KG1 (cell line): ENCODE results near the gene GDPD5.

Experiments
- DNase-seq: peaks from one replicate; lab custom pipeline; 2025; lab: John Stamatoyannopoulos, UW

GDPD5 gene

GRCh38 chr11:75490221-75491181, 35.2 kb downstream of the GDPD5 start:
- no peak for DNase-seq

DNA sequence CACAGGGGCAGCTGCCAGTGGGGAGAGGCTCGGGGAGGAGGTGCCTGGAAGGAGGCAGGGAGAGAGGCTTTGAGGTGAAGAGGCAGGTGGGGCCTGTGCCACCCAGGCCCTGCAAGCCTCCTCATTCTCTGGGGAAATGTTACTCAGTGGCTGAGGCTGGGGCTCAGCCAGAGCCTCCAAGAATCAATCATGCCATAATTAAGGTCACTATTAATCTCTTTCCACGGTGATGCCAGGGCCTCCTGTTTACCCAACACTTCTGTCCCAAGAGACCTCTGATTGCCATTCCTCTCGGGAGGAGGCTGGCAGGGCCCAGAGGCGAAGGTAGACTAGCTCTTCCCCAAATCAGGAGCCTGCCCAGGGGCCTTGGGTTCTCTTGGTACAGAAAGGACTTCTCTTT, 38.4 kb downstream of the GDPD5 start:
- DNase-seq = no peak

GRCh38 chr11:75485742-75486141, 40.0 kb downstream of the GDPD5 start:
- DNase-seq = no peak

GRCh38 chr11:75482931-75483469, 42.7 kb downstream of the GDPD5 start:
- no peak for DNase-seq

GRCh38 chr11:75481922-75482606, 43.7 kb downstream of the GDPD5 start:
- no peak for DNase-seq

- no peak for DNase-seq
Measured at GRCh38 chr11:75481223-75481921, 44.4 kb downstream of the GDPD5 start.

- DNase-seq = no peak
Measured at GRCh38 chr11:75480185-75481175, 45.3 kb downstream of the GDPD5 start.

DNA sequence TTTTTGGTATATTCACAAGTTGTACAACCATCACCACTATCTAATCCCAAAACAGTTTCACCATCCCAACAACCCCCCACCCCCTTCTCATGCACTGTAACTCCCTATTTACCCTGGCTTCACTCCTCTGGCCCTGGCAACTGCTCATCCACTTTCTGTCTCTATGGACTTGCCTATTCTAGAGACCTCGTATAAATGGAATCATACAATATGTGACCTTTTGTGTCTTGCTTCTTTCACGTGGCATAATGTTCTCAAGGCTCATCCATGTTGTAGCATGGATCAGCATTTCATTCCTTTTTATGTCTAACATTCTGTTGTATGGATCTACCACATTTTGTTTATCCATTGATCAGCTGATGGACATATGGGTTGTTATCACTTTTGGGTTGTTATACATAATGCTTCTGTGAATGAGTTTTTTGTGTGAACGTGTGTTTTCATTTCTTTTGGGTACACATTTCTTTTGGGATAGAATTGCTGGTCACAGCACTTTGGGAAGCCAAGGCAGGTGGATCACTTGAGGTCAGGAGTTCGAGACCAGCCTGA, 46.1 kb downstream of the GDPD5 start:
- no peak for DNase-seq

DNA sequence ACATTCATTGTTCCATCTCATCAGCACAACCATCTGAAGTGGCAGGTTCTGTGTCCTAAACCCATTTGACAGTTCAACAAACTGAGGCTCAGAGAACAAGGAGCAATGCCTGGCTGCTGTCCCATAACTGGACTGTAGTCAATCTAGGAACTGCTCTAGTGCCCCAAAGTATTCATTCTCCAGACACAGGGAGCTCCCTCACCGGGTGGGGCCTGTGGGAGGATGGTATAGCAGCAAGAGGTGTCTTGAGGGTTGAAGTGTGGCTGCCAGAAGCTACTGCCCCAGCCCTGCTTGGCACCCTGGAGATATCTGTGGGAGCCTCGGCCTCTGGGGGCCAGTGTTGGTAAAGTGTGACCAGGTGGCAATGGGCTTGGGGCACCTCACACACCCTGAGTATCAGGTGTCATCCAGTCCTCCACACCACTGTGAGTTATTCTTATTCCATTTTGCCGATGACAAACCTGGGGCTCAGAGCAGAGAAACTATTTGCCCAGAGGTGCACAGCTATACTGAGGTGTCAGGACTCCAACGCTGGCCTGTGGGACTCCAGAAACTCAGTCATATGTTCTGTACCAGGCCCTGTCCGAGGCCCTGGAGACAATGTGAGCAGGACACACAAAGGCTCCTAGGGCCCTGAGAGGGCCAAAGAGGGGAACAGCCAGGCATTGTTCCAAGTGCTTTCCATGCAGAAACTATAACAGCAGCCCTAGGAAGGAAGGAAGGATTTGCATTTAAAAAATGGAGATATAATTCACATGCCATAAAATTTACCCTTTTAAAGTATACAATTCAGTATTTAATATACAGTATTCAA, 46.8 kb downstream of the GDPD5 start:
- DNase-seq = no peak

- DNase-seq = no peak
Measured at GRCh38 chr11:75477614-75477935, 48.2 kb downstream of the GDPD5 start.

GRCh38 chr11:75476739-75477613, 48.8 kb downstream of the GDPD5 start:
- DNase-seq = no peak

DNA sequence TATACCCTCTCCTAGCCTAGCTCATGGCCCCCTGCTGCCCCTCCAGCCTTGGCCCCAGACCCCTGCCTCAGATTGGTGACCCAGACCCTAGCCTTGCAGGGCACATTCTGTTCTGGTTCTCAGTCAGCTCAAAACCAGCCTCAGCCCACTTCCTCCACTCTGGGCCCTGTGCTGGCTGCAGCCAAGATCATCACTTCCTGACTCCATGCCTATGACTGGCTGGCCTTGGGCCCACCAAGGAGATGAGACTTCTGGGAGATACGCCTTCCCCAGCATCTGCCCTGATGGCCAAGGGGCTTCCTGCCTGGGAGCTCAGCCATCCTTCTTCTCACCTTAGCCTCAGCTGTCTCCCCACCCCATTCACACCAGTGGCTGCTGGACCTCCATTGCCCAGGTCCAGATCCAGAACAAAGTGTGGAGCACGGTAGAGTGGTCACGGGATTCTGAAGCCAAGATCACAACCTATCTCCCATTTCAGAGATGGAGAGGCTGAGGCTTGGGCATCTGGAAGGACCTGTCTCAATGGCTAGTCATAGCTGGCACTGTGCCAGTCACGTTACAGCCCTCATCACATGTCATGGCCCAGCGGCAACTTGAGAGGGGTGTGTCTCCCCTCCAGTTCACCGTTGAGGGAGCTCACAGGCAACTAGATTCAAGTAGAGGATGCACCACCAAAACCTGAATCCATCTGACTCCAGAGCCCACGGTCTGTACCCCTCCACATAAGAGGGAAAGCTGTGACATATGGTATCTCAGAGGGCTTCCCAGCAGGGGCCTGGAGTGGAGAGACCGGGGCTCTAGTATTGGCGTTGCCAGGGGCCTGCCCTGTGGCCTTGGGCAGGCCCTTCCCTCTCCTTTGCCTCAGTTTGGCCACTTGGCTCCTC, 49.7 kb downstream of the GDPD5 start:
- DNase-seq = peak; percentile 15

GRCh38 chr11:75474878-75475766, 50.6 kb downstream of the GDPD5 start:
- DNase-seq = no peak

DNA sequence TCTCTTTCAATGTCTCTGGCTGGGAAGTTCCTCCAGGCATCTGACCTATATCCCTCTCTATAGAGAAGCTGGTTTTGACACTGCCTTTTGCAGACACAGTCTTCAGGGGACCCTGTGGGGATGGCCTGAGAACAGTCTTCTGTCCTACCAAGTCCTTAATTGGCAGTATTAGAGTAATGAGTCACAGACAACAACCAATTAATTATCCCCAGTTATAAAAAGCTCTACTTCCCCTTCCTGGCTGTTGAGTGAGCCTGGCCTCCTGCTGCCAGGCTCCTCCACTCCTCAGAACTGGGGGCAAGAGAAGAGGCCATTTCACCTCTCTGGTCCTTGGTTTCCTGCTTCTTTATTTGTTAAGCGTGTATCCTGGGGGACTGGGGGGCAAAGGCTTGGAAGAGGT, 51.5 kb downstream of the GDPD5 start:
- DNase-seq = peak; percentile 42

GRCh38 chr11:75473684-75474083, 52.1 kb downstream of the GDPD5 start:
- no peak for DNase-seq

DNA sequence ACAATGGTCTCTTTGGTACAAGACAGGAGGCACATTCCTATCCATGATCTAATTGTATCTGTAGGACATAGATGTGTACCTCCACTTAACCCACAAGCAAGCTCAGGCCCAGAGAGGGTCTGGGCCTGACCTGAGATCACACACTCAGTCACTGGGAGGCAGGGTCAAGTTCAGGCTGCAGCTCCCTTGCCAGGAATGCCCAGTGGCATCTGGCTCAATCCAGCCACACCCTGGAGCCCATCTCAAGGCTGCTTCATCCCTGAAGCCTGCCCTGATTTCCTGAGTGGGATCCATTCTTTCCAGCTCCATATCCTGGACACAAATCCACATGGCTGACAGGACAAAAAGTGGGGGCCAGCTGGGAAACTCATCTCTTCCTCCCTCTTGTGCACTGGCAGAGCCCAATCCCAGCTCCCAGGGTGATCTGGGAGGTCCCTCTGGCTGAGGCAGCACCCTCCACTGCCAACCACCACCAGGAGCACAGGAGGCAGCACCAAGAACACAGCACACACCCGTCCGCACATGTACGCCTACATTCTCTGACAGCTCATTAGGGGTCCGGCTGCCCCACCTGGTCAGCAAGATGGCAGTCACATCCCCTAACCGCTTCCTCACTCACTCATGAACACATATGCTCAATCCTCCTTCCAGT, 53.5 kb downstream of the GDPD5 start:
- DNase-seq = no peak
